Smooth muscle cell (in vitro differentiated cells): ENCODE measurements around the gene CSTB. TPM values are rescaled to one million over a fixed set of nuclear protein-coding genes. Genes with fewer than 3 reads are reported as not detected.

Source experiments
- DNase-seq: peaks from one replicate; lab custom pipeline; 2025; ENCODE audit not compliant: unreplicated experiment; lab: John Stamatoyannopoulos, UW
- H2AFZ ChIP-seq: fragments of 200-600 bp; sonication (generic); 2 replicates; pipeline ENCODE4 v1.6.0; 2016; ENCODE audit warnings: antibody characterized with exemption, low read depth, mild to moderate bottlenecking
- H3F3A ChIP-seq: fragments of 200-600 bp; sonication (generic); 2 replicates; pipeline ENCODE4 v1.6.0; 2017; ENCODE audit warnings: antibody characterized with exemption, low read depth
- H3K27ac ChIP-seq: fragments of 200-600 bp; sonication (generic); 2 replicates; pipeline ENCODE4 v1.5.1; 2016; ENCODE audit warnings: low read depth, mild to moderate bottlenecking
- H3K27me3 ChIP-seq: fragments of 200-600 bp; sonication (generic); 2 replicates; pipeline ENCODE4 v1.6.1; 2016; ENCODE audit warnings: low read depth, mild to moderate bottlenecking
- H3K36me3 ChIP-seq: fragments of 200-600 bp; sonication (generic); 2 replicates; pipeline ENCODE4 v1.5.1; 2016; ENCODE audit warnings: low read depth
- H3K4me1 ChIP-seq: fragments of 200-600 bp; sonication (generic); 2 replicates; pipeline ENCODE4 v1.5.1; 2016; ENCODE audit warnings: low read depth
- H3K4me2 ChIP-seq: fragments of 200-600 bp; sonication (generic); 2 replicates; pipeline ENCODE4 v1.6.0; 2016; ENCODE audit warnings: mild to moderate bottlenecking
- H3K4me3 ChIP-seq: fragments of 200-600 bp; sonication (generic); 2 replicates; pipeline ENCODE4 v1.5.1; 2016; ENCODE audit warnings: mild to moderate bottlenecking
- H3K79me2 ChIP-seq: fragments of 200-600 bp; sonication (generic); 2 replicates; pipeline ENCODE4 v1.6.0; 2016; ENCODE audit warnings: low read depth, mild to moderate bottlenecking
- H3K9ac ChIP-seq: fragments of 200-600 bp; sonication (generic); 2 replicates; pipeline ENCODE4 v1.6.0; 2016; ENCODE audit warnings: low read depth
- H3K9me3 ChIP-seq: fragments of 200-600 bp; sonication (generic); replicated peaks from 2 replicates; pipeline ENCODE4 v1.5.1; 2016; ENCODE audit warnings: low read depth
- H4K20me1 ChIP-seq: fragments of 200-600 bp; sonication (generic); 2 replicates; pipeline ENCODE4 v1.6.0; 2016; ENCODE audit warnings: low read depth
- WGBS: methylation state at CpG from one replicate; pipeline ENCODE4 v1.1.7; 2016; ENCODE audit warnings: low lambda C conversion rate; 5-methylcytosine and 5-hydroxymethylcytosine counted together
- polyA plus RNA-seq: library from polyadenylated mRNA; unstranded; fragments of >200 nt; fragmentation: Nextera tagmentation; extraction: Ambion mirVana; gene quantifications from 2 replicates; pipeline ENCODE4 v1.2.1, GENCODE V29; 2016
- total RNA-seq: library from RNA; depleted of rRNA; stranded (reverse); fragments of >200 nt; gene quantifications from 2 replicates; pipeline ENCODE4 v1.2.3, GENCODE V29; 2014
- TF ChIP-seq, protein P1 (sequence below): fragments of 200-600 bp; sonication (generic); IDR thresholded peaks from 2 replicates; pipeline ENCODE4 v1.5.1; 2017; ENCODE audit warnings: borderline replicate concordance, mild to moderate bottlenecking, antibody characterized with exemption; ENCODE audit not compliant: insufficient read depth, poor library complexity, severe bottlenecking

CSTB gene
- total and polyA plus RNA-seq, 2 experiments from 2014 or later, result 29.9 to 74.0 TPM

DNA sequence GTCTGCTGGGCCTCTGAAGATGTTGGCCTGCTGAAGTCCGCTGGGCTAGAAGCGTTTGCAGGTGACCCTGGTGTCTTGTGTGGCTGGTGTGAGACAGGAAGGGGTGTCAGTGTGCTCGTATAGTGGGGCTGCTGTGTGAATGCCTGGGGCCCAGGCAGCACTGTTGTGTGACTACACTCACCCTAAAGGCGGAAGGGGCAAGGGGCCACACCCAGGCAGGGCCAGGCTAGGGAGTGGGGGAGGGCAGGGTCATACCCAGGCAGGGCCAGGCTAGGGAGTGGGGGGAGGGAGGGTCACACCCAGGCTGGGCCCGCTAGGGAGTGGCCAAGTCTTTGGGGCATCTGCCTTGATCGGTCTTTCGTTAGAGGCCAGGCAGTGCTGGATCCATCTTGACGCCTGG, 32.2 kb downstream of the CSTB start:
- H4K20me1 ChIP-seq, result peaks cover 62% of the 10 kb centered on the region
- no peaks in the 10 kb centered on the region for H3K79me2 ChIP-seq
- no peaks in the 10 kb centered on the region for H3F3A ChIP-seq
- WGBS, result 95% methylated on average over 8 of the region's 8 CpGs
- H2AFZ ChIP-seq, result no peak overlapping the region
- DNase-seq, result no peak
- no peaks in the 10 kb centered on the region for H3K27me3 ChIP-seq
- peaks cover 17% of the 10 kb centered on the region for H3K36me3 ChIP-seq
- no peak overlapping the region for H3K4me3 ChIP-seq
- H3K4me1 ChIP-seq, result no peaks in the 10 kb centered on the region
- TF ChIP-seq, protein P1, sequence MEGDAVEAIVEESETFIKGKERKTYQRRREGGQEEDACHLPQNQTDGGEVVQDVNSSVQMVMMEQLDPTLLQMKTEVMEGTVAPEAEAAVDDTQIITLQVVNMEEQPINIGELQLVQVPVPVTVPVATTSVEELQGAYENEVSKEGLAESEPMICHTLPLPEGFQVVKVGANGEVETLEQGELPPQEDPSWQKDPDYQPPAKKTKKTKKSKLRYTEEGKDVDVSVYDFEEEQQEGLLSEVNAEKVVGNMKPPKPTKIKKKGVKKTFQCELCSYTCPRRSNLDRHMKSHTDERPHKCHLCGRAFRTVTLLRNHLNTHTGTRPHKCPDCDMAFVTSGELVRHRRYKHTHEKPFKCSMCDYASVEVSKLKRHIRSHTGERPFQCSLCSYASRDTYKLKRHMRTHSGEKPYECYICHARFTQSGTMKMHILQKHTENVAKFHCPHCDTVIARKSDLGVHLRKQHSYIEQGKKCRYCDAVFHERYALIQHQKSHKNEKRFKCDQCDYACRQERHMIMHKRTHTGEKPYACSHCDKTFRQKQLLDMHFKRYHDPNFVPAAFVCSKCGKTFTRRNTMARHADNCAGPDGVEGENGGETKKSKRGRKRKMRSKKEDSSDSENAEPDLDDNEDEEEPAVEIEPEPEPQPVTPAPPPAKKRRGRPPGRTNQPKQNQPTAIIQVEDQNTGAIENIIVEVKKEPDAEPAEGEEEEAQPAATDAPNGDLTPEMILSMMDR, result no peak
- H3K4me2 ChIP-seq, result no peak overlapping the region
- H3K27ac ChIP-seq, result no peak overlapping the region
- H3K9me3 ChIP-seq, result no peaks in the 10 kb centered on the region
- no peak overlapping the region for H3K9ac ChIP-seq

DNA sequence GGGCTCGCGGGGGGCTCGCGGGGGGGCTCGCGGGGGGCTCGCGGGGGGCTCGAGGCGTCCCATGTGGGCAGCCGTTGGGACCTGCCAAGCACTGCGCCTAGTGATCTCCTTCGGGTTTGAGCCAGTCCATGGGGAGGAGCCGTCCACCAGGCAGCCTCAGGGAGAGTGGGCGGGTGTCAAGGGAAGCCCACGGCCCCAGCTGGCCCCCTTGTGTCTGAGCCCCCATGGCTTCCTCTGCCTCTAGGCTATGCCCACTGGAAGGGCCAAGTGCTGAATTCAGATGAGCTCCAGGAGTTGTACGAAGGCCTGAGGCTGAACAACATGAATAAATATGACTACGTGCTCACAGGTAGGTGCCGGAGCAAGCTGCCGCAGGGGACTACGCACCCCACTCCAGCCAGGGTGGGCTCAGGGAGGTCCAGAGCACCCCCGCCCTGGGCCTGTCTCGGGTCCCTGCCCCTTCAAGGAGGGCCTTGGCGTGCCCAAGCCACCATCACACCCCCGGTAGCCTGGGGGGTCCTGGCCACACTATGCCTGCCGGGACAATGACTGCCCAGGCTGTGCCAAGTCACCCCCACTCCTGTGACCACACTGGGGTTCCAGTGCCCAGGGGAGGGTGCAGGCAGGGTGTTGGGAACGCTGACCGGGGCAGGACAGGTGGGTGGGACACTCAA, 34.5 kb downstream of the CSTB start:
- Histone ChIP-seq H3K9ac (no peak overlapping the region), H3F3A (no peaks in the 10 kb centered on the region), H3K36me3 (peaks cover 11% of the 10 kb centered on the region), H4K20me1 (peaks cover 79% of the 10 kb centered on the region), H3K9me3 (no peaks in the 10 kb centered on the region), H3K27me3 (no peaks in the 10 kb centered on the region), H3K4me1 (no peaks in the 10 kb centered on the region), H3K4me3 (no peak overlapping the region), H3K27ac (no peak overlapping the region), H3K4me2 (no peak overlapping the region), H3K79me2 (peaks cover 11% of the 10 kb centered on the region), H2AFZ (no peak overlapping the region)
- TF ChIP-seq, protein P1, result no peak
- WGBS, result 88% methylated on average over 17 of the region's 28 CpGs
- no peak for DNase-seq

DNA sequence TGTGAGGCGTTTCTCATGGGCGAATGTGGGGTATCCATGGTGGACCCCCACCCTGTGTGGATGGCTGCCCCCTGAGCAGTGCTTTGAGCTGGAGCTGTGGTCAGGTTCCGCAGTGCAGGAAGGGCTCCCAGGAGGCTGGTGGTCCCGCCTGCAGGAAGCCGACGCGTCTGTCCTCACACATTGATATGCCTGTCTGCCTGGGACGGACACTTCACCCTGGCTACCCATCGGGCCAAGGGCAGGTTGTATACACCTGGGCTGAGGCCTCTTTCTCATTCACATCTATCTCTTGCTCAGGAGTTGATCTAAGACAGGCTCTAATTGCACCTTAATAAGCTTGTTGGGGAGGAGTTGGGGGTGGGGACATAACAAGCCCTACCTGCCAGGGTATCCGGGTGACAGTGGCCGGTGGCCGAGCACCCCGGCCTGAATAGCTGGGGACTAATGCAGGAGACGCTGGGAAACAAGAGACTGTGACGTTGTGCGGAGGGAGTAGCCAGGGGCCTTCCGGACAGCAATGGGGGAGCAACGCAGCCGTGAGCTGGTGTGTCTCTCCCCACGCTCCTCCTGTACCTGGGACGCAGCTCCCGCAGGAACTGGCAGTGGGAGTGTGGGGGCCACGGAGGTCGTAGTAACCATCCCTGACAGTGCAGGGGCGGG, 35.5 kb downstream of the CSTB start:
- Histone ChIP-seq H3K9me3 (no peaks in the 10 kb centered on the region), H3K4me1 (no peaks in the 10 kb centered on the region), H3K79me2 (peaks cover 19% of the 10 kb centered on the region), H4K20me1 (peaks cover 84% of the 10 kb centered on the region), H3K36me3 (peaks cover 8% of the 10 kb centered on the region), H3F3A (no peaks in the 10 kb centered on the region), H3K27me3 (no peaks in the 10 kb centered on the region), H3K9ac (no peak overlapping the region), H3K4me2 (no peak overlapping the region), H3K27ac (no peak overlapping the region), H2AFZ (no peak overlapping the region), H3K4me3 (no peak overlapping the region)
- TF ChIP-seq, protein P1, result no peak
- WGBS, result 48% methylated on average over 25 of the region's 25 CpGs
- DNase-seq, result no peak
